A204.1 (cell line): ENCODE measurements around the gene ARMC3.
"Not testable (repeated sequence)": the region's sequence is repeated elsewhere in the genome, so short reads cannot be mapped to it uniquely, and the experiment has no call there.

ENCODE experiments used
- FAIRE-seq: peaks from 2 replicates; lab custom pipeline; 2012; peaks lifted over from hg19 to GRCh38; lab: Jason Lieb, UNC

Gene ARMC3

GRCh38 chr10:22927661-22928403, at the start of gene ARMC3:
ARMC3 (plus strand) TSS chr10:22928053; CDS start chr10:22931997, 3,944 bp downstream.
- no peak for FAIRE-seq

- FAIRE-seq = no peak
Measured at GRCh38 chr10:22891797-22892196, 36.1 kb upstream of the ARMC3 start.

- FAIRE-seq = no peak
Measured at GRCh38 chr10:22893781-22894180, 34.1 kb upstream of the ARMC3 start.

GRCh38 chr10:22894714-22895113, 33.1 kb upstream of the ARMC3 start:
- FAIRE-seq = no peak

- FAIRE-seq = no peak
Measured at GRCh38 chr10:22895252-22895651, 32.6 kb upstream of the ARMC3 start.

GRCh38 chr10:22897371-22897770, 30.5 kb upstream of the ARMC3 start:
- FAIRE-seq = no peak

GRCh38 chr10:22899307-22899706, 28.5 kb upstream of the ARMC3 start:
- no peak for FAIRE-seq

- no peak for FAIRE-seq
Measured at GRCh38 chr10:22899775-22900174, 28.1 kb upstream of the ARMC3 start.

GRCh38 chr10:22900841-22901601, 26.8 kb upstream of the ARMC3 start:
- no peak for FAIRE-seq

GRCh38 chr10:22902147-22902546, 25.7 kb upstream of the ARMC3 start:
- FAIRE-seq = not testable (repeated sequence)

- no peak for FAIRE-seq
Measured at GRCh38 chr10:22903694-22904093, 24.2 kb upstream of the ARMC3 start.

- FAIRE-seq = no peak
Measured at GRCh38 chr10:22906767-22907166, 21.1 kb upstream of the ARMC3 start.

- no peak for FAIRE-seq
Measured at GRCh38 chr10:22908837-22909236, 19.0 kb upstream of the ARMC3 start.

GRCh38 chr10:22909673-22910072, 18.2 kb upstream of the ARMC3 start:
- not testable (repeated sequence) for FAIRE-seq

- no peak for FAIRE-seq
Measured at GRCh38 chr10:22911067-22911466, 16.8 kb upstream of the ARMC3 start.

GRCh38 chr10:22911889-22912762, 15.7 kb upstream of the ARMC3 start:
- no peak for FAIRE-seq

GRCh38 chr10:22912763-22913384, 15.0 kb upstream of the ARMC3 start:
- no peak for FAIRE-seq

GRCh38 chr10:22913474-22914092, 14.3 kb upstream of the ARMC3 start:
- FAIRE-seq = no peak

GRCh38 chr10:22915314-22915713, 12.5 kb upstream of the ARMC3 start:
- FAIRE-seq = no peak

- no peak for FAIRE-seq
Measured at GRCh38 chr10:22925088-22925487, 2.8 kb upstream of the ARMC3 start.

GRCh38 chr10:22927166-22927565, 687 bp upstream of the ARMC3 start:
- no peak for FAIRE-seq

GRCh38 chr10:22929053-22929452, 1.2 kb downstream of the ARMC3 start:
- not testable (repeated sequence) for FAIRE-seq
